Measurements from ENCODE around the gene IPO7. TPM values are rescaled to one million over a fixed set of nuclear protein-coding genes. Genes with fewer than 3 reads are reported as not detected.
A peak's percentile ranks its signal among the peaks of the same experiment; 100 is the strongest.
"Not testable (repeated sequence)": the region's sequence is repeated elsewhere in the genome, so short reads cannot be mapped to it uniquely, and the experiment has no call there.

The IPO7 gene
- polyA plus RNA-seq (2011; rRNA removed) = 35.2 and 76.9 TPM in 2 replicates
- 55.4 and 65.2 TPM in 2 replicates for polyA minus RNA-seq (2011; rRNA and poly(A)+ RNA removed)

GRCh38 chr11:9384535-9385326 is at the start of gene IPO7:
Gene IPO7 (plus strand): TSS chr11:9384652. CDS start chr11:9384764, 112 bp downstream.
- Histone ChIP-seq H3K27me3 (ENCODE audit: control insufficient read depth, insufficient read depth, low read length) (no peaks in the 10 kb centered on the region), H3K36me3 (ENCODE audit: control insufficient read depth, insufficient read depth, low read length) (no peaks in the 10 kb centered on the region), H3K4me3 (ENCODE audit: low read depth, low read length) (peak within 1 kb of the TSS; percentile 99)
- TF ChIP-seq, protein P1, sequence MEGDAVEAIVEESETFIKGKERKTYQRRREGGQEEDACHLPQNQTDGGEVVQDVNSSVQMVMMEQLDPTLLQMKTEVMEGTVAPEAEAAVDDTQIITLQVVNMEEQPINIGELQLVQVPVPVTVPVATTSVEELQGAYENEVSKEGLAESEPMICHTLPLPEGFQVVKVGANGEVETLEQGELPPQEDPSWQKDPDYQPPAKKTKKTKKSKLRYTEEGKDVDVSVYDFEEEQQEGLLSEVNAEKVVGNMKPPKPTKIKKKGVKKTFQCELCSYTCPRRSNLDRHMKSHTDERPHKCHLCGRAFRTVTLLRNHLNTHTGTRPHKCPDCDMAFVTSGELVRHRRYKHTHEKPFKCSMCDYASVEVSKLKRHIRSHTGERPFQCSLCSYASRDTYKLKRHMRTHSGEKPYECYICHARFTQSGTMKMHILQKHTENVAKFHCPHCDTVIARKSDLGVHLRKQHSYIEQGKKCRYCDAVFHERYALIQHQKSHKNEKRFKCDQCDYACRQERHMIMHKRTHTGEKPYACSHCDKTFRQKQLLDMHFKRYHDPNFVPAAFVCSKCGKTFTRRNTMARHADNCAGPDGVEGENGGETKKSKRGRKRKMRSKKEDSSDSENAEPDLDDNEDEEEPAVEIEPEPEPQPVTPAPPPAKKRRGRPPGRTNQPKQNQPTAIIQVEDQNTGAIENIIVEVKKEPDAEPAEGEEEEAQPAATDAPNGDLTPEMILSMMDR (IDR thresholded peaks at IDR 0.05; ENCODE audit: insufficient read depth, low read depth, low read length) = peak; percentile 61
- ChIA-PET POLR2A (interaction anchor here (0.5 to 1.6 kb wide), 6 partner anchors 11 to 331 kb away, joined by 3 to 11 read pairs (median 3); no protein-coding TSS in a partner anchor), CTCF (interaction anchor here (0.6 to 1.6 kb wide), 9 partner anchors 10 to 384 kb away, joined by 3 to 6 read pairs (median 4); no protein-coding TSS in a partner anchor)
- peak; percentile 53 for DNase-seq (ENCODE audit: low read depth)

GRCh38 chr11:9341638-9342178 is 42.7 kb upstream of the IPO7 start:
- TF ChIP-seq, protein P1 (IDR thresholded peaks at IDR 0.05; ENCODE audit: insufficient read depth, low read depth, low read length) = no peak
- H3K27me3 ChIP-seq (ENCODE audit: control insufficient read depth, insufficient read depth, low read length) = no peaks in the 10 kb centered on the region
- H3K4me3 ChIP-seq (ENCODE audit: low read depth, low read length) = no peak overlapping the region
- DNase-seq (ENCODE audit: low read depth) = no peak
- ChIA-PET CTCF (interaction anchor here (0.6 to 1.5 kb wide), 3 partner anchors 10 to 1368 kb away, joined by 3 to 4 read pairs (median 3); no protein-coding TSS in a partner anchor), POLR2A (no interaction called here)
- no peaks in the 10 kb centered on the region for H3K36me3 ChIP-seq (ENCODE audit: control insufficient read depth, insufficient read depth, low read length)

DNA sequence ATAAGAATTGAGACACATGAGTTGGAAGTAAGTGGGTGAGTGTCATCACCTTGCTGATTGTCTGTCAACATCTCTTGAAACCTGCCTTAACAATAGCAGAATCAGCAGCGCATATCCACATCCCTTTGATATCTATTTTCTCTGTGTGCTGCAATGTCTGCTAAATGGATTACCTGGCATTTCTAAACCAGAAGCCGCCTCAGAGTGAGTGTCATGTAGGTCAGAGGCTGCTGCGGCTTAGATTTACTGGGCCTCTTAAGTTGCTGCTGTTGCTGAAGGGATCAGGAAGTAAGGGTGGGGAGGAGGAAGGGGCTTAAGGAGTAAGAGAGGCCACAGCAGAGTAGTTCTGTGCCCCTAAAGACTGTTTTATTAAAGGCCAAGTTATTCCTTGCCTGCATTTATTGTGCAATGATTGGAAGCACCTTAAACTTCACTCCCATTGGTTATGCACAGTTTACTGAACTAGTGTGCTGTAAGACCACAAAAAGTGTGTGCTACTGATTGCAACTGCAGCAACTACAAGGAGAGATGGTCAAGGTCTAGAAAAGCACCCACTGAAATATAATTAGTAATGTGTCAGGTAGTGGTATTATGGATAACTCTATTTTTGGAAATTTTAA is 40.3 kb upstream of the IPO7 start:
- POLR2A ChIA-PET = no interaction called here

GRCh38 chr11:9347100-9347499 is 37.4 kb upstream of the IPO7 start:
- TF ChIP-seq, protein P1 (IDR thresholded peaks at IDR 0.05; ENCODE audit: insufficient read depth, low read depth, low read length) = no peak
- ChIA-PET CTCF (no interaction called here), POLR2A (no interaction called here)
- H3K27me3 ChIP-seq (ENCODE audit: control insufficient read depth, insufficient read depth, low read length) = no peaks in the 10 kb centered on the region
- no peaks in the 10 kb centered on the region for H3K36me3 ChIP-seq (ENCODE audit: control insufficient read depth, insufficient read depth, low read length)
- H3K4me3 ChIP-seq (ENCODE audit: low read depth, low read length) = no peak overlapping the region
- no peak for DNase-seq (ENCODE audit: low read depth)

More for the DNA sequence above, 40.3 kb upstream of the IPO7 start:
- CTCF ChIA-PET = no interaction called here
- Histone ChIP-seq H3K36me3 (ENCODE audit: control insufficient read depth, insufficient read depth, low read length) (no peaks in the 10 kb centered on the region), H3K4me3 (ENCODE audit: low read depth, low read length) (no peak overlapping the region), H3K27me3 (ENCODE audit: control insufficient read depth, insufficient read depth, low read length) (no peaks in the 10 kb centered on the region)
- TF ChIP-seq, protein P1 (IDR thresholded peaks at IDR 0.05; ENCODE audit: insufficient read depth, low read depth, low read length) = no peak
- DNase-seq (ENCODE audit: low read depth) = no peak

DNA sequence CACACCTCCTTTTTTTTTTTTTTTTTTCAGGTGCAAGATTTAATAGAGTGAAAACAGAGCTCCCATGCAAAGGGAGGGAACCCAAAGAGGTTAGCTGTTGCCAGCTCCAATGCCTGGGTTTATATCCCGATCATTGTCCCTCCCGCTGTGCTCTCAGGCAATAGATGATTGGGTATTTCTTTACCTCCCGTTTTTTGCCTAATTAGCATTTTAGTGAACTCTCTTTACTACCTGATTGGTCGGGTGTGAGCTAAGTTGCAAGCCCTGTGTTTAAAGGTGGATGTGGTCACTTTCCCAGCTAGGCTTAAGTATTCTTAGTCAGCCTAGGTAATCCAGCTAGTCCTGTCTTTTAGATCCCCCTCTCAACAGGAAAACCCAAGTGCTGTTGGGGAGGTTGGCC is 36.7 kb upstream of the IPO7 start:
- CTCF ChIA-PET = interaction anchor here (0.8 to 1.0 kb wide), 3 partner anchors 9 to 34 kb away, joined by 3 read pairs; no protein-coding TSS in a partner anchor
- H3K4me3 ChIP-seq (ENCODE audit: low read depth, low read length); H3K27me3 ChIP-seq (ENCODE audit: control insufficient read depth, insufficient read depth, low read length); DNase-seq (ENCODE audit: low read depth); H3K36me3 ChIP-seq (ENCODE audit: control insufficient read depth, insufficient read depth, low read length); POLR2A ChIA-PET: not testable (repeated sequence)
